HCT116 (cell line): Measurements from ENCODE around the gene TRA2A. TPM values are rescaled to one million over a fixed set of nuclear protein-coding genes. Genes with fewer than 3 reads are reported as not detected.

Source experiments
- ATAC-seq: fragments of 200-7000 bp; cut with Tn5 transposase; 2 replicates; pipeline ENCODE4 v1.9.1; 2020; ENCODE audit warnings: mild to moderate bottlenecking, moderate library complexity
- BruUV-seq: library from RNA; stranded (reverse); fragments of 400-500 nt; replicated peaks from 2 replicates; lab custom pipeline; 2021; lab: Mats Ljungman, UMichigan
- CTCF ChIA-PET: fragments of 300-600 bp; sonication (Branson Sonifier 250); formaldehyde crosslinking; loops from one replicate; lab custom pipeline; 2021; ENCODE audit warnings: antibody characterized with exemption; lab: Charles Lee
- POLR2A ChIA-PET: fragments of 300-600, 350-600 bp; sonication (Branson Sonifier 250); formaldehyde crosslinking; loops from one replicate; lab custom pipeline; 2021; ENCODE audit warnings: antibody characterized with exemption; lab: Charles Lee
- RAD21 ChIA-PET, 2 experiments: fragments of 300-600 bp; sonication (Branson Sonifier 250); formaldehyde crosslinking; loops; one replicate each; lab custom pipeline; 2023; ENCODE audit warnings: low total read pairs in 2 of 2; ENCODE audit not compliant: uncharacterized antibody in 2 of 2, unreplicated experiment in 2 of 2, low non-redundant PET in 1 of 2; lab: Charles Lee
- DNase-seq: peaks from one replicate; pipeline ENCODE4 v3.0.0-alpha.2; 2010; ENCODE audit warnings: low read depth, low spot score
- H2AFZ ChIP-seq: fragments of 200-600 bp; shearing (Covaris generic), sonication (generic); 2 replicates; pipeline ENCODE4 v1.6.1; 2017; ENCODE audit warnings: low read depth, mixed run types, mixed read lengths, antibody characterized with exemption, low read length; ENCODE audit not compliant: poor library complexity, severe bottlenecking
- H3K27ac ChIP-seq: 2 replicates; pipeline ENCODE4 v1.5.1; 2012; ENCODE audit warnings: low read depth, low read length
- H3K27me3 ChIP-seq: fragments of 200-600 bp; sonication (generic); 2 replicates; pipeline ENCODE4 v1.6.1; 2016; ENCODE audit warnings: mixed run types, low read length, mixed read lengths; ENCODE audit not compliant: insufficient read depth
- H3K36me3 ChIP-seq, 2 experiments: fragments of 200-500 bp in 1 of 2; fragments of 200-600 bp in 1 of 2; sonication (Bioruptor generic) in 1 of 2; sonication (generic) in 1 of 2; 2 replicates each; pipeline versions ENCODE4 v1.5.1 to v1.6.1; 2014 to 2016; ENCODE audit warnings: low read length in 2 of 2, inconsistent platforms in 1 of 2, mixed read lengths in 1 of 2, mixed run types in 1 of 2; ENCODE audit not compliant: insufficient read depth in 2 of 2, control insufficient read depth in 1 of 2
- H3K4me1 ChIP-seq, 2 experiments: fragments of 200-600 bp in 1 of 2; sonication (generic) in 1 of 2; 2 replicates each; pipeline versions ENCODE4 v1.5.1 to v1.6.1; 2012 to 2017; ENCODE audit warnings: low read length in 2 of 2, inconsistent platforms in 1 of 2, mild to moderate bottlenecking in 1 of 2, mixed read lengths in 1 of 2, mixed run types in 1 of 2, moderate library complexity in 1 of 2; ENCODE audit not compliant: insufficient read depth in 2 of 2, control insufficient read depth in 1 of 2
- H3K4me2 ChIP-seq: fragments of 200-600 bp; sonication (generic); 2 replicates; pipeline ENCODE4 v1.6.1; 2017; ENCODE audit warnings: mixed run types, low read length, mixed read lengths
- H3K4me3 ChIP-seq, 2 experiments: fragments of 200-600 bp in 1 of 2; sonication (generic) in 1 of 2; replicated peaks in 1 of 2; 2 replicates each; pipeline ENCODE4 v1.5.1; 2011 to 2016; ENCODE audit warnings: low read length in 2 of 2, control low read depth in 1 of 2, low read depth in 1 of 2, mild to moderate bottlenecking in 1 of 2, mixed read lengths in 1 of 2, mixed run types in 1 of 2
- H3K79me2 ChIP-seq: fragments of 200-600 bp; sonication (generic); 2 replicates; pipeline ENCODE4 v1.6.1; 2017; ENCODE audit warnings: mild to moderate bottlenecking, mixed run types, low read length, moderate library complexity, mixed read lengths; ENCODE audit not compliant: insufficient read depth
- H3K9ac ChIP-seq: fragments of 200-600 bp; sonication (generic); 2 replicates; pipeline ENCODE4 v1.6.1; 2016; ENCODE audit warnings: low read length, mixed read lengths
- H3K9me2 ChIP-seq: fragments of 200-600 bp; sonication (generic), shearing (Covaris generic); 2 replicates; pipeline ENCODE4 v1.6.1; 2017; ENCODE audit warnings: mixed run types, mild to moderate bottlenecking, moderate library complexity; ENCODE audit not compliant: insufficient read depth
- H3K9me3 ChIP-seq, 2 experiments: fragments of 200-500 bp in 1 of 2; fragments of 200-600 bp in 1 of 2; sonication (Bioruptor generic) in 1 of 2; sonication (generic) in 1 of 2; 2 replicates each; pipeline ENCODE4 v1.6.1; 2014 to 2017; ENCODE audit warnings: low read length in 2 of 2, mixed read lengths in 2 of 2, inconsistent platforms in 1 of 2, low read depth in 1 of 2, mild to moderate bottlenecking in 1 of 2, mixed run types in 1 of 2, moderate library complexity in 1 of 2; ENCODE audit not compliant: control insufficient read depth in 1 of 2, insufficient read depth in 1 of 2
- H4K20me1 ChIP-seq: fragments of 200-600 bp; sonication (generic), shearing (Covaris generic); 2 replicates; pipeline ENCODE4 v1.6.1; 2017; ENCODE audit warnings: mixed run types, mild to moderate bottlenecking, moderate library complexity; ENCODE audit not compliant: insufficient read depth
- CEBPB ChIP-seq: IDR thresholded peaks from 2 replicates; pipeline ENCODE4 v1.6.1; 2012; ENCODE audit warnings: low read depth
- EGR1 ChIP-seq: IDR thresholded peaks from 2 replicates; pipeline ENCODE4 v1.6.1; 2012; ENCODE audit warnings: low read depth
- ELF1 ChIP-seq: IDR thresholded peaks from 2 replicates; pipeline ENCODE4 v1.6.1; 2012; ENCODE audit warnings: low read depth, borderline replicate concordance
- EZH2 ChIP-seq: fragments of 200-600 bp; sonication (generic); IDR thresholded peaks from 2 replicates; pipeline ENCODE4 v1.6.1; 2017; ENCODE audit warnings: antibody characterized with exemption, mixed run types
- EZH2phosphoT487 ChIP-seq: fragments of 200-600 bp; IDR thresholded peaks from 2 replicates; pipeline ENCODE4 v1.6.1; 2018; ENCODE audit warnings: antibody characterized with exemption, borderline replicate concordance
- FOSL1 ChIP-seq: IDR thresholded peaks from 2 replicates; pipeline ENCODE4 v1.6.1; 2012; ENCODE audit warnings: low read depth
- JUND ChIP-seq: IDR thresholded peaks from 2 replicates; pipeline ENCODE4 v1.6.1; 2012
- POLR2A ChIP-seq: IDR thresholded peaks from 2 replicates; pipeline ENCODE4 v1.7.0; 2011; ENCODE audit warnings: borderline replicate concordance; ENCODE audit not compliant: insufficient read depth, insufficient read length; ENCODE audit errors: extremely low read depth
- RAD21 ChIP-seq: IDR thresholded peaks from 2 replicates; pipeline ENCODE4 v1.6.1; 2012; ENCODE audit warnings: low read depth, mild to moderate bottlenecking
- SIN3A ChIP-seq: IDR thresholded peaks from 2 replicates; pipeline ENCODE4 v1.6.1; 2012; ENCODE audit warnings: low read depth
- SP1 ChIP-seq: IDR thresholded peaks from 2 replicates; pipeline ENCODE4 v1.6.1; 2012; ENCODE audit warnings: low read depth
- SRF ChIP-seq: IDR thresholded peaks from 2 replicates; pipeline ENCODE4 v1.6.1; 2012; ENCODE audit warnings: low read depth
- TCF7L2 ChIP-seq: IDR thresholded peaks from 2 replicates; pipeline ENCODE4 v1.7.0; 2011; ENCODE audit warnings: borderline replicate concordance, inconsistent platforms; ENCODE audit not compliant: insufficient read depth, insufficient read length; ENCODE audit errors: extremely low read depth
- intact Hi-C: fragments of 100-400 bp; cut with micrococcal nuclease; formaldehyde crosslinking; loops from 2 replicates; pipeline ENCODE4 v1.10.0; 2022
- total RNA-seq: library from RNA; stranded (reverse); gene quantifications from one replicate; pipeline ENCODE4 v1.2.1, GENCODE V29; 2021; ENCODE audit not compliant: unreplicated experiment
- TF ChIP-seq, protein P1 (sequence below): IDR thresholded peaks from 2 replicates; pipeline ENCODE4 v1.6.1; 2012
- TF ChIP-seq, protein P2 (sequence below): IDR thresholded peaks from 2 replicates; pipeline ENCODE4 v1.6.1; 2012; ENCODE audit warnings: low read depth
- TF ChIP-seq, protein P3 (sequence below): IDR thresholded peaks from 2 replicates; pipeline ENCODE4 v1.6.1; 2011; ENCODE audit warnings: mild to moderate bottlenecking, low read length, moderate library complexity; ENCODE audit not compliant: insufficient replicate concordance; ENCODE audit errors: extremely low read depth
- TF ChIP-seq, protein P4 (sequence below): IDR thresholded peaks from 2 replicates; pipeline ENCODE4 v1.6.1; 2012
- TF ChIP-seq, protein P5 (sequence below), 3 experiments: fragments of 200-600 bp in 1 of 3; sonication (generic) in 1 of 3; IDR thresholded peaks in 2 of 3; conservative IDR thresholded peaks in 1 of 3; 2 replicates each; pipeline ENCODE4 v1.5.1; 2012 to 2017; ENCODE audit warnings: low read depth in 2 of 3, low read length in 2 of 3, antibody characterized with exemption in 1 of 3, borderline replicate concordance in 1 of 3, control low read depth in 1 of 3, mild to moderate bottlenecking in 1 of 3, mixed read lengths in 1 of 3, mixed run types in 1 of 3, moderate library complexity in 1 of 3; ENCODE audit not compliant: insufficient read depth in 1 of 3

TRA2A gene
- total RNA-seq, 1 experiment from 2014 or later = 122 TPM

DNA sequence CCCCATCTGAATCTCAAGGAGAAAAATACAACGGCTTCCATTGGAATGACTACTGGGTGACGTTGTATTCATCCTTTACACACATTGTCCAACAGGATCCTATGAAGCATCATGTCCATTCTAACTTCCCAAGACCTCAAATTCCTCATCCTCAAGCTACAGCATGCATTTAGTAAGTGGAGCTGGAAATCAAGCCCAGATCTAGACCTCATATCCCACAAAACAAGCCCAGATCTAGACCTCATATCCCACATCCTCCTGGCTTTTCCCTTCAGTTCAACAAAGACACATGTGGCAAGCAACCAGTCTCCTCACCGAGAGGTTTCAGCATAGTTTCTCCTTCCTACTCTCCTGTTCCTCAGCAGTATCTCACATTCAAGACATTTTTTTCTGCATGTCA, 73.7 kb downstream of the TRA2A start:
- no peak for DNase-seq
- no peaks in the 10 kb centered on the region for H3K9me2 ChIP-seq
- no peak overlapping the region for H3K4me2 ChIP-seq
- CTCF ChIA-PET = no interaction called here
- H2AFZ ChIP-seq = no peak overlapping the region
- H4K20me1 ChIP-seq = peaks cover 18% of the 10 kb centered on the region; the same call in 1 of the 2 replicates
- H3K36me3 ChIP-seq = peaks cover 10 to 19% of the 10 kb centered on the region in 2 experiments; a peak in 3 of 4 replicates
- TF ChIP-seq ELF1 (no peak), EZH2phosphoT487 (no peak), POLR2A (no peak), JUND (no peak), SP1 (no peak), EGR1 (no peak), TCF7L2 (no peak), EZH2 (no peak), SIN3A (no peak), SRF (no peak), RAD21 (no peak), FOSL1 (no peak), CEBPB (no peak)
- TF ChIP-seq, protein P1, sequence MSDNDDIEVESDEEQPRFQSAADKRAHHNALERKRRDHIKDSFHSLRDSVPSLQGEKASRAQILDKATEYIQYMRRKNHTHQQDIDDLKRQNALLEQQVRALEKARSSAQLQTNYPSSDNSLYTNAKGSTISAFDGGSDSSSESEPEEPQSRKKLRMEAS = no peak
- TF ChIP-seq, protein P2, sequence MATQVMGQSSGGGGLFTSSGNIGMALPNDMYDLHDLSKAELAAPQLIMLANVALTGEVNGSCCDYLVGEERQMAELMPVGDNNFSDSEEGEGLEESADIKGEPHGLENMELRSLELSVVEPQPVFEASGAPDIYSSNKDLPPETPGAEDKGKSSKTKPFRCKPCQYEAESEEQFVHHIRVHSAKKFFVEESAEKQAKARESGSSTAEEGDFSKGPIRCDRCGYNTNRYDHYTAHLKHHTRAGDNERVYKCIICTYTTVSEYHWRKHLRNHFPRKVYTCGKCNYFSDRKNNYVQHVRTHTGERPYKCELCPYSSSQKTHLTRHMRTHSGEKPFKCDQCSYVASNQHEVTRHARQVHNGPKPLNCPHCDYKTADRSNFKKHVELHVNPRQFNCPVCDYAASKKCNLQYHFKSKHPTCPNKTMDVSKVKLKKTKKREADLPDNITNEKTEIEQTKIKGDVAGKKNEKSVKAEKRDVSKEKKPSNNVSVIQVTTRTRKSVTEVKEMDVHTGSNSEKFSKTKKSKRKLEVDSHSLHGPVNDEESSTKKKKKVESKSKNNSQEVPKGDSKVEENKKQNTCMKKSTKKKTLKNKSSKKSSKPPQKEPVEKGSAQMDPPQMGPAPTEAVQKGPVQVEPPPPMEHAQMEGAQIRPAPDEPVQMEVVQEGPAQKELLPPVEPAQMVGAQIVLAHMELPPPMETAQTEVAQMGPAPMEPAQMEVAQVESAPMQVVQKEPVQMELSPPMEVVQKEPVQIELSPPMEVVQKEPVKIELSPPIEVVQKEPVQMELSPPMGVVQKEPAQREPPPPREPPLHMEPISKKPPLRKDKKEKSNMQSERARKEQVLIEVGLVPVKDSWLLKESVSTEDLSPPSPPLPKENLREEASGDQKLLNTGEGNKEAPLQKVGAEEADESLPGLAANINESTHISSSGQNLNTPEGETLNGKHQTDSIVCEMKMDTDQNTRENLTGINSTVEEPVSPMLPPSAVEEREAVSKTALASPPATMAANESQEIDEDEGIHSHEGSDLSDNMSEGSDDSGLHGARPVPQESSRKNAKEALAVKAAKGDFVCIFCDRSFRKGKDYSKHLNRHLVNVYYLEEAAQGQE = no peak
- TF ChIP-seq, protein P3, sequence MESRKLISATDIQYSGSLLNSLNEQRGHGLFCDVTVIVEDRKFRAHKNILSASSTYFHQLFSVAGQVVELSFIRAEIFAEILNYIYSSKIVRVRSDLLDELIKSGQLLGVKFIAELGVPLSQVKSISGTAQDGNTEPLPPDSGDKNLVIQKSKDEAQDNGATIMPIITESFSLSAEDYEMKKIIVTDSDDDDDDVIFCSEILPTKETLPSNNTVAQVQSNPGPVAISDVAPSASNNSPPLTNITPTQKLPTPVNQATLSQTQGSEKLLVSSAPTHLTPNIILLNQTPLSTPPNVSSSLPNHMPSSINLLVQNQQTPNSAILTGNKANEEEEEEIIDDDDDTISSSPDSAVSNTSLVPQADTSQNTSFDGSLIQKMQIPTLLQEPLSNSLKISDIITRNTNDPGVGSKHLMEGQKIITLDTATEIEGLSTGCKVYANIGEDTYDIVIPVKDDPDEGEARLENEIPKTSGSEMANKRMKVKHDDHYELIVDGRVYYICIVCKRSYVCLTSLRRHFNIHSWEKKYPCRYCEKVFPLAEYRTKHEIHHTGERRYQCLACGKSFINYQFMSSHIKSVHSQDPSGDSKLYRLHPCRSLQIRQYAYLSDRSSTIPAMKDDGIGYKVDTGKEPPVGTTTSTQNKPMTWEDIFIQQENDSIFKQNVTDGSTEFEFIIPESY = no peak
- TF ChIP-seq, protein P4, sequence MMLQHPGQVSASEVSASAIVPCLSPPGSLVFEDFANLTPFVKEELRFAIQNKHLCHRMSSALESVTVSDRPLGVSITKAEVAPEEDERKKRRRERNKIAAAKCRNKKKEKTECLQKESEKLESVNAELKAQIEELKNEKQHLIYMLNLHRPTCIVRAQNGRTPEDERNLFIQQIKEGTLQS = no peak
- TF ChIP-seq, protein P5, sequence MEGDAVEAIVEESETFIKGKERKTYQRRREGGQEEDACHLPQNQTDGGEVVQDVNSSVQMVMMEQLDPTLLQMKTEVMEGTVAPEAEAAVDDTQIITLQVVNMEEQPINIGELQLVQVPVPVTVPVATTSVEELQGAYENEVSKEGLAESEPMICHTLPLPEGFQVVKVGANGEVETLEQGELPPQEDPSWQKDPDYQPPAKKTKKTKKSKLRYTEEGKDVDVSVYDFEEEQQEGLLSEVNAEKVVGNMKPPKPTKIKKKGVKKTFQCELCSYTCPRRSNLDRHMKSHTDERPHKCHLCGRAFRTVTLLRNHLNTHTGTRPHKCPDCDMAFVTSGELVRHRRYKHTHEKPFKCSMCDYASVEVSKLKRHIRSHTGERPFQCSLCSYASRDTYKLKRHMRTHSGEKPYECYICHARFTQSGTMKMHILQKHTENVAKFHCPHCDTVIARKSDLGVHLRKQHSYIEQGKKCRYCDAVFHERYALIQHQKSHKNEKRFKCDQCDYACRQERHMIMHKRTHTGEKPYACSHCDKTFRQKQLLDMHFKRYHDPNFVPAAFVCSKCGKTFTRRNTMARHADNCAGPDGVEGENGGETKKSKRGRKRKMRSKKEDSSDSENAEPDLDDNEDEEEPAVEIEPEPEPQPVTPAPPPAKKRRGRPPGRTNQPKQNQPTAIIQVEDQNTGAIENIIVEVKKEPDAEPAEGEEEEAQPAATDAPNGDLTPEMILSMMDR (IDR thresholded peaks at IDR 0.05 in 2 of 3, conservative IDR thresholded peaks at IDR 0.05 in 1 of 3; ENCODE audit: borderline replicate concordance in 1 of 3, insufficient read depth in 1 of 3, low read depth in 2 of 3, low read length in 2 of 3) = no peak
- TF ChIP-seq, all 23 proteins: peak for 0
- H3K27me3 ChIP-seq = no peaks in the 10 kb centered on the region
- H3K9me3 ChIP-seq = no peaks in the 10 kb centered on the region
- BruUV-seq = no TSS peak
- H3K79me2 ChIP-seq = peaks cover 100% of the 10 kb centered on the region
- no peak overlapping the region for H3K27ac ChIP-seq
- POLR2A ChIA-PET = no interaction called here
- peaks cover 2 to 11% of the 10 kb centered on the region in 2 experiments for H3K4me1 ChIP-seq
- RAD21 ChIA-PET = no interaction called here
- no peak overlapping the region for H3K4me3 ChIP-seq
- no peak overlapping the region for H3K9ac ChIP-seq
- ATAC-seq = no peak
- intact Hi-C loops = no loop called here
